GM21723 (cell line): ENCODE measurements around the gene BCAT1.
"Not testable (repeated sequence)": the region's sequence is repeated elsewhere in the genome, so short reads cannot be mapped to it uniquely, and the experiment has no call there.

ENCODE experiments used
- ATAC-seq: cut with Tn5 transposase; IDR thresholded peaks from one replicate; pipeline ENCODE4 v1.9.1; 2021; ENCODE audit warnings: mild to moderate bottlenecking, moderate library complexity; ENCODE audit not compliant: unreplicated experiment

The BCAT1 gene

DNA sequence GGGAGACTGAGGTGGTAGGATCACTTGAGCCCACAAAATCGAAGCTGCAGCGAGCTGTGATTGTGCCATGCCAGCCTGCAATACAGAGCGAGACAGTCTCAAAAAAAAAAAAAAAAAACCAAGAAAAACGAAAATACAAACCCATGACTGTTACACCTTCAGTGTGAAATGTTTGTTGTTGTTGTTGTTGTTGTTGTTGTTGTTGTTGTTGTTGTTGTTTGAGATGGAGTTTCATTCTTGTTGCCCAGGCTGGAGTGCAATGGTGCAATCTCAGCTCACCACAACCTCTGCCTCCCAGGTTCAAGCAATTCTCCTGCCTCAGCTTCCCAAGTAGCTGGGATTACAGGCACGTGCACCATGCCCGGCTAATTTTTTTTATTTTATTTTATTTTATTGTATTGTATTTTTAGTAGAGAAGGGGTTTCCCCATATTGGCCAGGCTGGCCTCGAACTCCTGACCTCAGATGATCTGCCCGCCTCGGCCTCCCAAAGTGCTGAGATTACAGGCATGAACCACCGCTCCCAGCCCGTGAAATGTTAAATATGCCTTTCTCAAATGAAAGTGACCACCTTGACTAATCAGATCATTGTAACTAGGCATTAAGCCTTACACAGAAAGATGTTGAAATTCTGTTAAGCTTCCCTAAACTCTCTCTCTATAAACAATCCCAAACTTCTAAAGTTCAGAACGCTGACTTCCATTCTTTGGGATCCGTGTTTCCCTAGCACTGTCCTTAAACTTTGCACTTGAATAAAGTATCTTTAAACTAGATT, 20.2 kb downstream of the BCAT1 start:
- ATAC-seq = not testable (repeated sequence)

DNA sequence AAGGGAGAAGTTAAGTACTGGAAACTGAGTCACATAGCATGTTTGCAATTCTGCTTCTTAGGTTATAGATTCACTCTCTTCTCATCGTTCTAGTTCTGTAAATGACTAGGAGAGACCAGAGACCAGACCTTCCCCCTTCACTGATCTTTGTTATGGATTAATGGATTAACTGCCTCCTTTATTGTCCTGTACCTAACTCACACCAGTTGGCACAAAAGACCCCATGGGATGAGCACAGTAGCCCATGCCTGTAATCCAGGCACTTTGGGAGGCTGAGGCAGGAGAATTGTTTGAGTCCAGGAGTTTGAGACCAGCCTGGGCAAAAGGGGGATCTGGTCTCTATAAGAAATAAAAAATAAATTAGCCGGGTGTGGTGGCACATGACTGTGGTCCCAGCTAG, 20.8 kb downstream of the BCAT1 start:
- ATAC-seq = no peak

DNA sequence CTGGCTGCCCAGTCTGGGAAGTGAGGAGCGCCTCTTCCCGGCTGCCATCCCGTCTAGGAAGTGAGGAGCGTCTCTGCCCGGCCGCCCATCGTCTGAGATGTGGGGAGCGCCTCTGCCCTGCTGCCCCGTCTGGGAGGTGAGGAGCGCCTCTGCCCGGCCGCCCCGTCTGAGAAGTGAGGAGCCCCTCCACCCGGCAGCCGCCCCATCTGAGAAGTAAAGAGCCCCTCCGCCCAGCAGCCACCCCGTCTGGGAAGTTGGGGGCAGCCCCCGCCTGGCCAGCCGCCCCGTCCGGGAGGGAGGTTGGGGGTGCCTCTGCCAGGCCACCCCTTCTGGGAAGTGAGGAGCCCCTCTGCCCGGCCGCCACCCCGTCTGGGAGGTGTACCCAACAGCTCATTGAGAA, 22.8 kb downstream of the BCAT1 start:
- ATAC-seq = not testable (repeated sequence)

DNA sequence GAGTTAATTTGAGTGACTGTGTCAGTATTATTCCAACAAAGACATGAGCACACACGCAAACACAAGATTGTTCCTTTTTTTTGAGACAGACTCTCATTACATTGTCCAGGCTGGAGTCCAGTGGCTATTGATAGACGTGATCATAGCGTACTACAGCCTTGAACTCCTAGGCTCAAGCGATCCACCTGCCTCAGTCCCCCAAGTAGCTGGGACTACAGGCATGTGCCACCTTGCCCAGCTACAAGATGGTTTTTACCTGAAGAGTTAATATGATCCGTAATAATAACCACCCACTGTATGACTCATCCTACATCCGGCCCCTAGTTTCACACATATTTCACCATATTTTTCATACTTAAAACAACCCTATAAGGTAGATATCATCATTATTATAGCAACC, 26.8 kb downstream of the BCAT1 start:
- peak; percentile 62 for ATAC-seq

DNA sequence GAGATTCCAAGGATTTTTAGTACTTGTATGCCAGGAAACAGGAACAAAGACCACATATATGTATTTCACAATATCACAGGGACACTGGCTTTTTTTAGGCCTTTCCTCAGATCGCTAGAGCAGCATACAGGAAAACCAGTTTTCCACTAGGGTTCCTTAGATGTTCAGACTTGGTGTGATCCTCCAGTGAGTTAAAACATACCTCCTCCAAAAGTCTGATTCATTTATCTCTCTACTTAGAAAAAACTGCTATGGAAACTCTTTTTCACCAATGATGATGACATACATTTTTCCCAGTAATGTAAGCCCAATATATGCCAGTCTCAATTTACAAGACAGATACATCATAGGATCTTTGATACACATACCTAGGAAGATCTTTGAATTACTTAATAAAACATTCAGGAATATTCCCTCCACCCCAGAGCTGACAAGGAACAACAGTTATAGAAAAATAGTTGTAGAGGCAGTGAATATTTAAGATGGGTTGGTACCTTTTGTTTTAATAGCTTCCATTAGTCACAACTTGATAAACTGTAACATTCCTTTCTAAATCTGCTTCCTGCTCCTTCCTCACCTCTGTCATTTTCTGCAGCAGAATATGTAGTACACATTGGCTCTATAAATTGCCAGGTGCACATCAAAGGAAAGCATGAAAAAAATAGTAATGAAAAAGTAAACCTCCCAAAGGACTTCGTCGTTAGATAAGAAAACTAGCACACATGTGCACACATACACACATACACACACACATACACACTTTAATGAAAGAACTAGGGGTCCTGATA, 27.5 kb downstream of the BCAT1 start:
- no peak for ATAC-seq

DNA sequence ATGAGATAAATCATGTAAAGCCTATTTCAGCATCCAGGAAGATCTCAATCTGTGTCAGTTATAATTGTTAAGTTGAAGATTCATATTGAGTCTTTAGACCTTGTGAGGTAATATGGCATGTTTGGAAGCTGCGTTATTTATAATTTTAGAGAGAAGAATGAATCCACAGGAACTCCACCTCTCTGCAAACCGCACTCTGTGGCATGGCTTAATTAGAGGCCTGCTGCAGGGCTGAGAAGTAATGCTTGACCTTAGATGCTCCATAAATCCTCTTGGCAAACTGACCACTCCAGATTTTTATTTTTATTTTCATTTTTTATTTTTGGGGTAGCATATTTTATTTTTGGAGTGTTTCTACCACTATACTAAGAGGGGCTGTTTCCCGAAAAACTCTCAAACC, 28.8 kb downstream of the BCAT1 start:
- ATAC-seq = no peak

DNA sequence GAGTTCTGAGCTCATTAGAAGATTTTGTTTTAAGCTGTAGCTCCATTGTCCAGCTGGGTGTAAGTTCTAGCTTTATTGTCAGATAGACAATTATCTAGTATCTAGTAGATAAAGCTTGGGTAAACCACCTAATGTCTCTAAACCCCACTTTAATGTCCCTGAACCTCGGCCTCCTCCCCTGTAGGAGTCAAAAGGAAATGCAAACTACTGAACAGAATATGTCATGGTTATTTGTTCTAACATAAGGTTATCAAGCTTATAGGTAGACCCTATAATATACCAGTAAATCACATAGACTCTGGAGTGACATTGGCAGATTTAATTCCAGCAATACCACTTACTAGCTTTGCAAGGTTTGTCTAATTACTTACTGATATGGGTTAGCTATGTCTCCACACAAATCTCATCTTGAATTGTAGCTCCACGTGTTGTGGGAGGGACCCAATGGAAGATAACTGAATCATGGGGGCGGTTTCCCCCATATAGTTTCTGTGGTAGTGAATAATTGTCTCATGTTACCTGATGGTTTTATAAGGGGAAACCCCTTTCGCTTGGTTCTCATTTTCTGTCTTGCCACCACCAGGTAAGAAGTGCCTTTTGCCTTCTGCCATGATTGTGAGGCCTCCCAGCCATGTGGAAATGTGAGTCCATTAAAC, 29.4 kb downstream of the BCAT1 start:
- no peak for ATAC-seq

DNA sequence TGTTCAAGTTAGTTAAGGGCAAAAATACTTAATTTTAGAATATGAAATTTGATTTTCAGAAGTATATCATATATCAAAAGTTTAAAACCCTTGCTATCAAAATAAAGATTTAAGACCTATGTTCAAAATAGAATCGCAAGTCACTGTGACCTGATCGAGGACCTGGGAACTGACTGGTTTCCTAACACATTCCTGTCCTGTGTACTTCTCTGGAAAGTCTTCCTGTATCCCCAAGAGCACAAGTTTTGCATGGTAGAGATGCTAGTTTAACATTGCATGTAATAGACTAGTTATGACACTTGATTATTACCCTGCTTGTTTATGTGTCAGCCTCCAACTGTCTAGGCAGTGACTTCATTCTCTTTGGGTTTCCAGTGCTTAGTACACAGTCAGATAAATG, 30.3 kb downstream of the BCAT1 start:
- ATAC-seq = no peak

DNA sequence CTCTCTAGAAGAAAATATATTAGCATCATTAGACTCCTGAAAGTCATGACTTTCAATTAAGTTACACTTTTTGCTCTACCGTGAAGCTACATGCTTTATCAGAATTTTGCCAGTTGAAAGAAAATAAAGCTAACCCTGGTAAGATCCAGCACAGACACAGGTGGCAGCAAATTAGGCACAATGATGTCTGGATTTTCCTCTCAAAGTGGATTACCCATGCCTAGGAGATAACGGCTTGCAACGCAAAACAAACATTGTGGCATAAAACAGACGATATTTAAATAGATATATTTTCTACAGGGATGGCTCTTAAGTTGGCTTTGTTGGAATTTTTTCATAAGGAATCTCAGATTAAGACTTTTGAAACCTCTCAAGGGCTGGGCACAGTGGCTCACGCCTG, 33.4 kb downstream of the BCAT1 start:
- no peak for ATAC-seq

DNA sequence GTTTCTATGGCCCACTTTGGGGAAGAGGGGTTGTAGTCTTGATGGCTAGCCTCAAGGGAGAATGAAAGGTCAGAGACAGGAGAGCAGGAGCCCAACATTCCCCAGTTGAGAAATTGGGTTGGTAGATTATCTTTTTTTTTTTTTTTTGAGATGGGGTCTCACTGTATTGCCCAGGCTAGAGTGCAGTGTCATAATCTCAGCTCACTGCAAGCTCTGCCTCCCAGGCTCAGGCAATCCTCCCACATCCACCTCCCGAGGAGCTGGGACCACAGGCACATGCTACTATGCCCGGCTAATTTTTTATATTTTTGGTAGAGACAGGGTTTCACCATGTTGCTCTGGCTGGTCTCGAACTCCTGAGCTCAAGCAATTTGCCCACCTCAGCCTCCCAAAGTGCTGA, 34.9 kb downstream of the BCAT1 start:
- no peak for ATAC-seq

DNA sequence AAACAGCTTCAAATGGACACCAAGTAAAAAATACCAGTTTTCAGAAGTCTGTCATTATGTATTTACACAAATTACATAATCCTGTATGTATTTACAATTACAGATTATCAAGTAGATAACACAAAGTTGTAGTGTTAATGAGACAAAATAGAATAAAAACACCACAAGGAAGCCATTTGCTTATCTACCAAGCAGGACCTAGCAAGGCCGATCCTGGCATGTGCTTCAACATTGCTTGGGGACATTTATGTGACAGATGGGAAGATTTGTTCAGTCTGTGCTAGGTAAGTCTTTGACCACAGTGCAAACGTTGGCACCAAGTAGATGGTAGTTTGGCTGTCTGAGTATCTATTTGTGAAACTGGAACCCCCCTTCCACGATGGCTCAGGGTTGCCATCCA, 35.8 kb downstream of the BCAT1 start:
- no peak for ATAC-seq

DNA sequence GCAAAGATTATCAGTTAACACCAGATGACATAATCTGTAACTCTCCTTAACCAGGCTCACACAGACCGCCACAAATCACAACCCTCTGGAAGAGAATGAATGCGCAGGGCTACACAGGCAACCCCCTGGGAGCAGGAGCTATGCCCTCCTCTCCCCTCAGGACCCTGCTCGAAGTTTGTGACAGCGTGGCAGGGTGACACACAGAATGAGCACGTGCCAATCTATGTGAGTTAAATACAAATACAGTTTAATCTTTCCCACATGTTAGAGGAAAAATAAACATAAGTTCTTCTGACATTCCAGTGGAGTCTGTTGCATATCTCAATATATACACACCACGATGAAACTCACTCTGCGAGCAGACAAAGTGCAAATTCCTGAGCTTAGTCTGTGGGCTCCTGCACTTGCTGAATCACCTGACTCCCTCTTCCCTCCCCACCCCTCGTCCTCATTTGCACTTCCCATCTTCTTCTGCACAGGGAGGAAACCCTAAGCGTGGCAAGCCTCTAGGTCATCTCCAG, 37.6 kb downstream of the BCAT1 start:
- ATAC-seq = no peak

DNA sequence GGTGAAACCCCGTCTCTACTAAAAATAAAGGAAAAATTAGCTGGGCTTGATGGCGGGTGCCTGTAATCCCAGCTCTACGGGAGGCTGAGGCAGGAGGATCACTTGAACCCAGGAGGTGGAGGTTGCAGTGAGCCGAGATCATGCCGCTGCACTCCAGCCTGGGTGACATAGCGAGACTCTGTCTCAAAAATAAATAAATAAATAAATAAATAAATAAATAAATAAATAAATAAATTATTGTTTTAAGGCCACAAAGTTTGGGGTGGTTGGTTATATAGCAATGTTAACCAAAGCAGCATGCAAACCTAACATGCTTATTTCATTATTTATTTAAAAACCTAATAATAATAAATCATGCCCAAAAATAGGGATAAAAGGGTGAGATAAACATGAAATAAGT, 38.7 kb downstream of the BCAT1 start:
- not testable (repeated sequence) for ATAC-seq

DNA sequence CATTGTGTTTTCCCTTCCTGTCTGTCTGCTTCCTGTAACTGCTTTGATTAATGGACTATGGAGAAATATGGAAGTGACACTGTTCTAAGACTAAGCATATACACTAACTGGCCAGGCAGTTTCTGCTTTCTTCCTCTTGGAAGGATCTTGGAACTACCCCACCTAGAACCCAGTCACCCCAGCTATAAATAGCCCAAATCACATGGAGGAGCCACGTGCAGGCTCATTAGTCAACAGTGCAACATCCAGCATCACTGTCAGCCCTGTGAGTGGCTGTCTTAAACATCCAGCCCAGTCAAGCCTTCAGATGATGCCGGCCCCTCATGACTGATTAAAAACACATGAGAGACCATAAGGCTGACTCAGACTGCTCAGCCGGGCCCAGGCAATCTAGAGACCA, 39.2 kb downstream of the BCAT1 start:
- ATAC-seq = no peak

DNA sequence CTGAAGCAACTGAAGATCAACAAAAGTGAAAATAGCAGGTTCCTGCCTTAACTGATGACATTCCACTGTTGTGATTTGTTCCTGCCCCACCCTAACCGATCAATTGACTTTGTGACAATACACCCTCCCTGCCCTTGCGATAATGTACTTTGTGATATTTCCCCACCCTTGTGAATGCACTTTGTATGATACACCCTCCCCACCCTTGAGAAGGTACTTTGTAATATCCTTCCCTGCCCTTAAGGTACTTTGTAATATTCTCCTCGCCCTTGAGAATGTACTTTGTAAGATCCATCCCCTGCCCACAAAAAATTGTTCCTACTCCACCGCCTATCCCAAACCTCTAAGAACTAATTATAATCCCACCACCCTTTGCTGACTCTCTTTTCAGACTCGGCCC, 41.4 kb downstream of the BCAT1 start:
- no peak for ATAC-seq

DNA sequence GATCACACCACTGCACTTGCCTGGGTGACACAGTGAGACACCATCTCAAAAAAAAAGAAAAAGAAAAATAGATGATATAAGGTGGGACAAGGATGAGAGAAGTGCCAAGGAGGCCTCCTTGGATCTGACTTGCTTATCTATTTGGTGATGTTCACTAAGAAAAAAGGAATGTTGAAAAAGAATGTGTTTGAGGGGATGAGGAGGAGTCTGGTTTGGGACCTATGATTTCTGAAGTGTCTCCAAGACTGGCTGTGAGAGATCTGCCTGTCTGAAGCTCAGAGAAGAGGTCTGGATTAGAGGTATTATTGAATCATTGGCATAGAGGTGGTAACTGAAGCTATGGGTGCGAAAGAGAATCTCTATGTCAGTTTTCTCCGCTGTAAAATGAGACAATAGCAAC, 42.8 kb downstream of the BCAT1 start:
- ATAC-seq = no peak

DNA sequence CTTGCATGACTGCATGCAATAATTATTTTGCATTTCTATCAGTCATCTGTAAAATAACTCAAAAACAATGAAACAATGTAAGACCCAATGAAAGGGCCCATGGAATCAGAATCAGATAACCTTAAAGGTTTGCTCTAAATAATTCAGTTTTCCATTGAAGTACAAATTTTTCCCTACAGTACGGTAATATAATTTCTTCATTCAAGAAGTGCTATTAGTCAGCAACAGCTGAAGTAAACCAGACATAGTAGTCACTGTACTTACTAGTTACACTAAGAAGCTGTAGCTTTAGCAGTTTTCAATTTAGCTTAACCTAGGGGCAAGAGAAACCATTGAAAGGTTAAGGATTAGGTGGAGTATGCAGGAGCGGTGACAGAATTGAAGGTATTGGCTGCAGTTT, 43.5 kb downstream of the BCAT1 start:
- no peak for ATAC-seq

DNA sequence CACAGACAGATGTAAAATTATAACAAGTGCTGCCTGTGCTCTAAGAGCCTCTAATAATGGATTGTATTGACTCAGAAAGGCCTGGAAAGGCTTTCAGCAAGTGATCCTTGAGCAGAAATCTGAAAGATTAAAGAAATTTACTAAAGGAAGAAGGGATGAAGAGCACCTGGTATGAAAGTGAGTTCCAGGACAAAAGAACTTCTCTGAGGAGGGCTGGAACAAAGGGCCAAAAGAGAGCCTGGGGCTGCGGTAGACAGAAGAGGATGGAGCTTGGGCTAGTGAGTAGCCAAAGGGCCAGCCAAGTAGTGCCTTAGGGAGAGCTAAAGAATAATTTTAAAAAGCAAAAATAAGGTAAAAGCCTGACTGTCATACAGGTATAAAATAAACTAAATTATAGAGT, 44.0 kb downstream of the BCAT1 start:
- no peak for ATAC-seq

DNA sequence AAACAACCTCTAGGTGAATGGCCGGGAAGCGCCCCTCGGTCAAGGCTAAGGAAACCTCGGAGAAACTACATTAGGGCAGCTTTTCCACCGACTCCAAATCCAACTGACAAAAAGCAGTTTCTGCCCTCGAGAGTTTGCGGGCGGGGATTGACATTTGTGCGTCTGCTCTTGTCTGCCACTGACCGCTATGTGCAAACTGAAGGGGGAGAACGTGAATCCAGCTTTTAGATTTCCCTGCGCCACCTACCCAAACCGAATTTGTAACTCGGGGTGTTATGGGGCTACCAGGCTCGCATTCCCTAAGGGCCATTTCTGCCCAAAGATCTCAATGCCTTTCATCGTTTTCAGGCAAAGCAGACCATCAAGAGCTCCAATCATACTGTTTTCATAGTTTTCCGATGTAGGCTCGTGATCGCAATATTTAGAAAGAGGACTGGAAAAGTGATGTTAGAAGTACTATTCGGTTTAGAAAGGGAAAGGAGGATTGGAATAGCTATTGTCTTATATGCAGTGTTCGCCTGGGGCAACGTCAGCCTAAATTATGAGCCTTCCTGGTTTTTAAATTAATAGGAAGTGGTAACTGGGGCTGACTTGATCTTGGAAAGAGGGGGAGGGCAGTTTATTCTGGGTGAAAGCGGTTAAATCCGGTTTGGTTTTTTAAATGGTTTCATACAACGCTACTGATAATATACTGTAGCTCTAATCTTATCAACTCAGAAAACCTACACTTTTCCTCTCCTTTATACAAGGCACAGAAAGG, 45.4 kb downstream of the BCAT1 start:
- ATAC-seq = peak; percentile 4

DNA sequence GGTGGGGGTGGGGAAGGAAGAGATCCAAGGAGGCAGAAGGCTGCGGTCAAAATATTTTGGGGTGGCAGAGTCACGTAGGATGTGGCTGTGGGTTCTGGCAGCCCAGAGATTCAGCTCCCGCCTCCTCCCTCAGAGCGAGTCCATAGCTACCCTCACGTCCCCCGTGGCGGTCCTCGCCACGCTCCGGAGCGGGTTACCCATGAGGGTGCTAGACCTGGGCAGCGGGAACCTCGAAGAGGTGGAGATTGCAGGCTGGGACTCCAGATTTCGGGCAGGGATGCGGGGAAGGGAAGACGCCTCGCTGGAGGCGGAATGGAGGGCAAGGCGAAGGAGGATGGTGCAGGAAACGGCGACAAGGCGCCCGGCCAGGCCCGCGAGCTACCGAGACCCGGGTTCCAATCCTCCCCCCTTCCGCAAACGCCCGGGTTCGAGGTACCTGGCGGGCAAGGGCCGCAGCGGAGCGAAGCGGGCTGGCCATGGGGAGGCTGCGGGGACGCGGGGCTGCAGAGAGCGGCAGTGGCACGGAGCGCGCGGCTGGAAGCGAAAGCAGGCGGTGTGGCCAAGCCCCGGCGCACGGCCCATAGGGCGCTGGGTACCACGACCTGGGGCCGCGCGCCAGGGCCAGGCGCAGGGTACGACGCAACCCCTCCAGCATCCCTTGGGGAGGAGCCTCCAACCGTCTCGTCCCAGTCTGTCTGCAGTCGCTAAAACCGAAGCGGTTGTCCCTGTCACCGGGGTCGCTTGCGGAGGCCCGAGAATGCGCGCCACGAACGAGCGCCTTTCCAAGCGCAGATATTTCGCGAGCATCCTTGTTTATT, 46.2 kb downstream of the BCAT1 start:
- peak; percentile 58 for ATAC-seq
